ACHN (cell line): Measurements from ENCODE around the gene ALAS1.

Experiments used
- DNase-seq: peaks from one replicate; pipeline ENCODE4 v3.0.0-alpha.2; 2015
- in situ Hi-C: cut with HindIII; loops from 2 replicates; pipeline ENCODE4 v1.10.0; 2017; ENCODE audit warnings: low sequenced_read_pairs, low pct_ligation_motif_present, low pct_unique_long_range_greater_than_20kb

ALAS1 gene

DNA sequence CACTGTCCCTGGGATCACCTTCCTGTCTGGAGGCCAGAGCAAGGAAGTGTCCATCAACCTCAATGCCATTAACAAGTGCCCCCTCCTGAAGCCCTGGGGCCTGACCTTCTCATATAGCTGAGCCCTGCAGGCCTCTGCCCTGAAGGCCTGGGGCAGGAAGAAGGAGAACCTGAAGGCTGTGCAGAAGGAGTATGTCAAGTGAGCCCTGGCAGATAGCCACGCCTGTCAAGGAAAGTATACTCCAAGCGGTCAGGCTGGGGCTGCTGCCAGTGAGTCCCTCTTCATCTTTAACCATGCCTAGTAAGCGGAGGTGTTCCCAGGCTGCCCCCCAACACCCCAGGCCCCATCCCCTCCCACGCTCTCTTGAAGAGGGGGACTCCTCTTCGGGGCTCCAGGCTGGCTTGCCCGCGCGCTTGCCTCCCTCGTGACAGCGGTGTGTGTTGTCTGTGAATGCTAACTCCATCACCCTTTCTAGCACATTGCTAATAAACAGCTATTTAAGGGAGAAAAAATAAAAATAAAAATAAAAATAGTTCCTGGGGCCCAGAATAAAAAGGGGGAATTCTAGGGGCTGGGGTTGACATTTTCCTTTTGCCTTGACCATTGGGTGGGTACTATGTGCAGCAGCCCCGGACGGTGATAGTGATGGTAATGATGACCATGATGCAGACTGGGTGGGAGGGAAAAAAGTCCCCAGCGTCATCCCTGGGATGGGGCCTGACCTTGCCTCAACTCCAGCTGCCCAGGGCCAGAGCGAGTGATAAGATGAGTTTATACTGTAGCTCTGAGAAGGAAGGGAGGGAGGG is 3.3 kb upstream of the ALAS1 start:
- DNase-seq = no peak
- in situ Hi-C loops = no loop called here

DNA sequence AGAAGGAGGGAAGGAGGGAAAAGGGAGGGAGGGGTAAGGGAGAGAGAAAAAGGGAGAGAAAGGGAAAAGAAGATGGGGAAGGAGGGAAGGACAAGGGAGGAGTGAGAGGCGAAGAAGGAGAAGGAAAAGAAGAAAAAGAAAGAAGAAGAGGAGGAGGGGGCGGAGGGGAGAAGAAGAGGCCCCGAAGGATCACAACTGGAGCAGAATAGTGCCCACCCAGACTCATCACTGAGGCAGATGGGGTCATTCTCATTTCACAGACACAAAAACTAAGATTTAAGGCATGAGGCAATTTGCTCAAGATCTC is 2.7 kb upstream of the ALAS1 start:
- in situ Hi-C loops = no loop called here
- DNase-seq = no peak

DNA sequence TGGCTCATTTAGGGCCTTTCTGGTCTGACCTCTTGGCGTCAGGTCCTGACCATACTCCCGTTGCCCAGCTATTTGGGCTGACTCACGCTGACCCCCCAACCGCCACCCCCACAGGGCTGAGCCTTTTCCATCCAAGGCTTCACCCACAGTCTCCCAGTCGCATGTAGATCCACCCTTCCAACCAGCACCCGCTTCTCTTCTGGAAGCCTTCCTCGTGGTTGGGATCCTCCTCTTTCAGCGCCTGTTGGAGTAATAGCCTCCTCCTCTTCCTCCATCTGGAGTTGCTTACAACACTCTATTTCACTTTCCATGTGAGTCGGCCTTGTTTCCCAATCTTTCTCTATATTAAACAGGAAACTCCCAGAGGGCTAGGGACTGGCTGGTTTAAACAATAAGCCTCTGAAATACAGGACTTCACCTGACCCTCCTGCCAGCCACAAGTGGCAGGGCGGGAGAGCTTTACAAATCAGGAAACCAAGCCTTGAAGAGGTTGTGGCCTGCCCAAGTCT is 2.1 kb upstream of the ALAS1 start:
- DNase-seq = no peak
- in situ Hi-C loops = no loop called here

DNA sequence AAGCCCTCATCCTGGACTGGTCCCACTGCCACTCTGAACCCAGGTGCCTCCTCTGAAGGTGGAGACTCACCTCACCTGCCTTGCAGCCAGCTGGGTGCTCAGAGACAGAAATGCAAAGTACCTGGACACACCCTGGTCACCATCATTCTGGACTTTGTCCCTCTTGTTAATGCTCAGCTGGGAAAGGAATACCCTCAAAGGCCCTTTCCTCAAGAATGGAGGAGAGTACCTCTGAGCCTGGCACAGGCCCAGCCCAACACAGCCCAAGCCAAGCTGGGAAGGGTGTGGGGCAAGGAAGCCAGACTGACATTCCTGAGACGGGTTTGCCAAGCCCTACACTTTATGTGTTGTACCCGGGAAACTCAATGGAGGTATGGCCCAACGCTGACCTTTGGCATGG is 983 bp upstream of the ALAS1 start:
- no peak for DNase-seq
- in situ Hi-C loops = no loop called here

DNA sequence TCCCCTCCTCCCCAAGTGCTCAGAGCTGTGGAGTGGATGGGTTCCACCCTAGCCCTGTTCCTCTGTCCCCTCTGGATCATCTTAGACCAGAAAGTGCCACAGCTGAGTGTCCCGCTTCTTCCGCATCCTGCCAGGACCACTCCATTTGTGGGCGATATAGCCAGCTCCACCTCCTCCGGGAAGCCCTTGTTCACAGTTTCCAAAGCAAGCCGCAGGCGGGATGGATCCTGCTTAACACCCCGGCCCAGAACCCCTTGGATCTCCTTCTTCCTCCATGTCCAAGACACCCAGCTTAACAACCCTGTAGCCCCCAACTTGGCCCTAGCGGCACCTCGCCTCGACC is 490 bp upstream of the ALAS1 start:
- DNase-seq = no peak
- in situ Hi-C loops = no loop called here

DNA sequence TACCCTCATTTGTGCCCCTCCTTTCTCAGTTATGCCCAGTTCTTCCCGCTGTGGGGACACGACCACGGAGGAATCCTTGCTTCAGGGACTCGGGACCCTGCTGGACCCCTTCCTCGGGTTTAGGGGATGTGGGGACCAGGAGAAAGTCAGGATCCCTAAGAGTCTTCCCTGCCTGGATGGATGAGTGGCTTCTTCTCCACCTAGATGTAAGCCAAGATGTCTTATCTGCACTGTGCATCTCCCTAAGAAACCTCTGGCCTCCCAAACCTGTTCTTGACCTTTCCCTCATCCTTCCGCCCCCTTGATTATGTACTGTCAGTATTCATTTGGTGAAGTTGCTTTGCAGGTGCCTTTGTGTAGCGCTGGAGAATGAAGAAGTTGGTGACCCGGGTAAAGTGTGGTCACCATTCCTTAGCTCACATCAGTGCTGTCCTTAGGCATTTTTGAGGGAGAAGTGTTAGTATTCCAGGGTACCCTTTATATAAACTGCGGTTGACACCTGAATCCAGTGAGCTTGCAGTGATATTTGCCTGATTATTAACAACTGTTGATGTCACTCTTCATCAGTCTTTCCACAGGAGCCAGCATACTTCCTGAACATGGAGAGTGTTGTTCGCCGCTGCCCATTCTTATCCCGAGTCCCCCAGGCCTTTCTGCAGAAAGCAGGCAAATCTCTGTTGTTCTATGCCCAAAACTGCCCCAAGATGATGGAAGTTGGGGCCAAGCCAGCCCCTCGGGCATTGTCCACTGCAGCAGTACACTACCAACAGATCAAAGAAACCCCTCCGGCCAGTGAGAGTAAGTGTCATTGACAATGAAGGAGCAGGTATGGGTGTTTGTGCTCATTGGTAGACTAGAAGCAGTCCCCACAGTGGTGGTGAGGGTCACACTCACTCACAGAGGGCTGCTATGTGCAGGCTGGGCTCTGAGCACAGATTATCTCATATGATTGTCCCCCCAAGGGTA is 966 bp downstream of the ALAS1 start:
- in situ Hi-C loops = no loop called here
- no peak for DNase-seq

DNA sequence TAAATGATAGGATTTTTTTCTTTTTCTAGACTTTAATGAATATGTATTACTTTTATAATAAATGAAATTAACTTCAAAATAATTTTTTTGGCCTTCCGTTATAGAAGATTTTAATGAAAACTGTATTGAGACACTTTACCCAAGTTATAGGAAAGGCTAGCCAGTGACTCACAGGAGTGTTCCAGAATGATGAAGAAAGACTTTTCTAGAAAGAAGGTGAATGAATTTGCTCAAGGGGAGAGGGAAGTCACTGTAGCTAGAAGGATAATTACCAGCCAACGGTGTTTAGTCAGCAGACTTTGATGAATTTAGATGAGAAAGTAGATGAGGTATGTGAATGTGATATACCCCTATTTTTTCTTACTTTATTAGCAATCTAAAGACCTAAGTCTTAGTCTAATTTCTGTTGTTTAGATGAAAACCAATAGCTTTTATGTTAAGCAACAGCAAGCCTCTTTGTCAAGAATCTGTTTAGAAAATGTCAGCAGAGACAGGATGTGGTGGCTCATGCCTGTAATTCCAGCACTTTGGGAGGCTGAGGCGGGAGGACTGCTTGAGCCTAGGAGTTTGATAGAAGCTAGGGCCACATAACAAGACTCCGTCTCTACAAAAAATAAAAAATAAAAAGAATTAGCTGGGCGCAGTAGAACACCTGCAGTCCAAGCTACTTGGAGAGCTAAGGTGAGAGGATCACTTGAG is 3.2 kb downstream of the ALAS1 start:
- no peak for DNase-seq
- in situ Hi-C loops = no loop called here

DNA sequence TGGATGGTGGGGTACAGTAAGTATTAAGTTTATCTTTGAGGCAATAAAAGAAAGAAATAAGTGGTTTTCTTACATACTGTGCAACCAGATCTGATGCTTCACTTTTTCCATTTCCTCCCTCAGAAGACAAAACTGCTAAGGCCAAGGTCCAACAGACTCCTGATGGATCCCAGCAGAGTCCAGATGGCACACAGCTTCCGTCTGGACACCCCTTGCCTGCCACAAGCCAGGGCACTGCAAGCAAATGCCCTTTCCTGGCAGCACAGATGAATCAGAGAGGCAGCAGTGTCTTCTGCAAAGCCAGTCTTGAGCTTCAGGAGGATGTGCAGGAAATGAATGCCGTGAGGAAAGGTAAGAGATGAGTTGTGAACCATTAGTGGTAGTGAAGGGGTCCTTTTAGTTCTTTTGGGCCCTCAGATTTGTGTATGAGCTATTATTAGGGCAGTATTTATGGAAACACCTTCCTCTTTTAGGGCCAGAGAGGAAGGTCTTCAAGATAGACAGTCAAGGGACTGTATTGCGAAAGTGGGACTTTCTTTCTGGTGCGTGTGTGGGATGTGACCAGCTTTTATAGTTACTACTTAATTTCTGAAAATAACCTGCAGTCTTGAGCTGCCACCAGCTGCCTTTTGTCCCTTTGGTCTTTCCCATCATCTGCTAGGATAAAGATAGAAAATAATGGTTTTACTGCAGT is 4.6 kb downstream of the ALAS1 start:
- in situ Hi-C loops = no loop called here
- DNase-seq = no peak

DNA sequence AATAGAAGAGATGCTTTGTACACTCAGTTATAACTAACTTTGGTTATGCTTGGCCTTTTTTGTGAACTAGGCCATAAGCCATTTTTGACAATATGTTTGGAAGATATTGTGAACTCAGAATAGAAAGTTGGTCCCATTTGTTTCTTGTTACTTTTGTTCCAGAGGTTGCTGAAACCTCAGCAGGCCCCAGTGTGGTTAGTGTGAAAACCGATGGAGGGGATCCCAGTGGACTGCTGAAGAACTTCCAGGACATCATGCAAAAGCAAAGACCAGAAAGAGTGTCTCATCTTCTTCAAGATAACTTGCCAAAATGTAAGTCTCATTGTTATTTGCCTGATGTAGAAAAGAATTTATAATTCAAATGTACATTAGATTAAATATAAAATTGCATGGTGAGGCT is 5.7 kb downstream of the ALAS1 start:
- no peak for DNase-seq
- in situ Hi-C loops = no loop called here

DNA sequence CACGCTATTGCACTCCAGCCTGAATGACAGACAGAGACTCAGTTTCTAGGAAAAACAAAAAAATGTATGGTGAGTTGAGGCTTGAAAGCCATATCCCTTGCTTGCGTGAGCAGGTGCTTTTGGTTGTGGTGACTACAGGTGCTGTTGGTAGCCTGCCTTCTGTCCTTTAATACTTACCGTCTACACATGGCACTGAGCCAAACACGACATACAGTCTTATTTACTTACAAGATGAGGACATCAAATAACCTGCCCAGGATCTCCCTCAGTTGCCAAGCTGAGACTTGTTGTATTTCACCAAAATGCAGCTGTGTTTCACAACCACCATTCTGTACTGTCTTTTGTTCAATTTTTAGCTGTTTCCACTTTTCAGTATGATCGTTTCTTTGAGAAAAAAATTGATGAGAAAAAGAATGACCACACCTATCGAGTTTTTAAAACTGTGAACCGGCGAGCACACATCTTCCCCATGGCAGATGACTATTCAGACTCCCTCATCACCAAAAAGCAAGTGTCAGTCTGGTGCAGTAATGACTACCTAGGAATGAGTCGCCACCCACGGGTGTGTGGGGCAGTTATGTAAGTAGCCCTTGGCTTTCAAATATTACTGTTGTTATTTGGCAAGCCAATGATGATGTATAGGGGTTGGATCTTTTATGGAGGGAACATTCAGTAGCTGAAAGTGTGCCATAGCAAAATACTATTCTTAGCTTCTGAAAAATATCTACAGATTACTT is 6.5 kb downstream of the ALAS1 start:
- DNase-seq = no peak
- in situ Hi-C loops = no loop called here

DNA sequence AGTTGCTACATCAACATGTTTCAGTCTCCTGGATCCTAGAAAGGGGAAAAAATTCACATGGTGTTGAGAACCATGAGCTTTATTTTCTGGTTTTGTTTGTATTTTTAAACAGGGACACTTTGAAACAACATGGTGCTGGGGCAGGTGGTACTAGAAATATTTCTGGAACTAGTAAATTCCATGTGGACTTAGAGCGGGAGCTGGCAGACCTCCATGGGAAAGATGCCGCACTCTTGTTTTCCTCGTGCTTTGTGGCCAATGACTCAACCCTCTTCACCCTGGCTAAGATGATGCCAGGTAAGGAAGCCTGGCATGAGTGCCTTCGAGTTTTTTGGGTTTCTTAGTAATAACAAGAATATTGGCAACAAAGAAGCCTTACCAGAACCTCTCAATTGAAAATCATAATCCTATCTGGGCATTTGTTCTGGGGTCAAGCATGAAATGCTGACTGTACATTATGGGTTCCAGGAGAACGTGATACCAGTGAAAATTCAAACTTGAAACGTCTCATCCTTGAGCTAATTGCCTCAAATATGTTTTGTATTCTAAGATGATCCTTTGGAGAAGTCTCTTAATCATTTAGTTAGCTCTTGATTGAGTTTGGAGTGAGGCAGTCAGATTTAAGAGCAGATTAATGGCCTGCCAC is 7.9 kb downstream of the ALAS1 start:
- in situ Hi-C loops = no loop called here
- peak; percentile 34 for DNase-seq

DNA sequence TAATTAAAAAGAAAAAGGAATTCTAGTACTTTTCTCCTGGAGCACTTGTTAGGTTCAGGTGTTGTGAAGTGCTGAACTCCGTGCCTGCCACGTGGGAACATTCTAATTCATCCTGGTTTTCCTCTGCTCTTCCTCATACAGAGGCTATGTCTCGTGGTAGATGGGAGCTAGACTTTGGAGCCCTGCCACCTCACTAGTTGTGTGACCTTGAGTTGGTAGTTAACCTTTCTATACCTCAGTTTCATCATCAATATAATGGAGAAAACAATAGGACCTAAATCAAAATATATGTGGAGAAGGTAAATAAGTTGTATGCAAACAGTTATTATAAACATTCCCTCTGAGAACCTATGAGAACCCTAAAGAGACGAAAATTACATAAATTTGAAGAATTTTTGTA is 10.6 kb downstream of the ALAS1 start:
- in situ Hi-C loops = no loop called here
- no peak for DNase-seq

DNA sequence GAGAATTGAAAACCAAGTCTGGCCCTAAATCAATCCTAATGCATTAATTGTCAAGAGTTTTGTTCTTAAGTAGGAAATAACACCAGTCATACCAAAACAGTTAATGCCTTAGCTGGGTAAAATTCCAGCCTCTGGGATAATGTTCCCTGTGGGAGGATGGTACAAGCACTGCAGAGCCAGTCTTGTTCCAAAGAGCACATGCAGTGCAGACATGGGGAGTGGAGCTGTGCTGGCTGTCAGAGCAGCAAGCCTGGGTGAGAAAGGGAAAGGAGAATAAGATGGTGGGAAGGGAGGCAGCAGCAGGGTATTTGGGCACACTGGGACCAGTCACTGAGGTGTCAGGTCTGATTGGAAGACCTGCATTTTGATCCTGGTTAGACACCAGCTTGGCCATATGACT is 12.1 kb downstream of the ALAS1 start:
- DNase-seq = no peak
- in situ Hi-C loops = no loop called here

DNA sequence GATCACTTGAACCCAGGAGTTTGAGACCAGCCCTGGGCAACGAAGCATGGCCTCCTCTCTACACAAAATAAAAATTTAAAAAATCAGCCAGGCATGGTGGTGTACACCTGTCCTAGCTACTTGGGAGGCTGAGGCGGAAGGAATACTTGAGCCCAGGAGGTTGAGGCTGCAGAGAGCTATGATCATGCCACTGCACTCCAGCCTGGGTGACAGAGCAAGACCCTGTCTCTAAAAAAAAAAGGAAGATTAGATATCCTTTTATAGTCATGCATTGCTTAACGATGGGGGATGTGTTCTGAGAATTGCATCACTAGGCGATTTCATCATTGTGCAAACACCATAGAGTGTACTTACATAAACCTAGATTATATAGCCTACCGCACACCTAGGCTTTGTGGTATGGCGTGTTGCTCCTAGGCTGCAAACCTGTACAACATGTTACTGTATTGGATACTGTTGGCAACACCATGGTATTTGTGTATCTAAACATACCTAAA is 12.6 kb downstream of the ALAS1 start:
- DNase-seq = no peak
- in situ Hi-C loops = no loop called here

DNA sequence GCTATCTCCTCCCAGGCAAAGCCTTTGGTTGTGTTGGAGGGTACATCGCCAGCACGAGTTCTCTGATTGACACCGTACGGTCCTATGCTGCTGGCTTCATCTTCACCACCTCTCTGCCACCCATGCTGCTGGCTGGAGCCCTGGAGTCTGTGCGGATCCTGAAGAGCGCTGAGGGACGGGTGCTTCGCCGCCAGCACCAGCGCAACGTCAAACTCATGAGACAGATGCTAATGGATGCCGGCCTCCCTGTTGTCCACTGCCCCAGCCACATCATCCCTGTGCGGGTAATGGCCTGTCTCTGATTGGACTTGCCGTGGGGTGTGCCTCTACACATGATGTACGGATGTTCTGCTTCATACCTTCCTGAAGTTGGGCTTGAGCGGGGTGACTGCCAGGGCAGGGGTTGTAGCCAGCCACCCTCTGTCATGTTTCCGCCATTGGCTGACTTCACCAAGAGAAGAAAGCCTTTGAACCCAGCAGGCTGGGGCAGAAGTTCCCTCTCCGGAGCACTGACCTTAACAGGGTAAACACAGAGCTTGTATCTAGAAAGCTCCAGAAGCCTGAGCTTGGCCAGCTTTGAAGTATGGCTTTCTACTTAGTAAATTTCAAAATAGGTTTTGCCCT is 13.4 kb downstream of the ALAS1 start:
- in situ Hi-C loops = no loop called here
- no peak for DNase-seq

DNA sequence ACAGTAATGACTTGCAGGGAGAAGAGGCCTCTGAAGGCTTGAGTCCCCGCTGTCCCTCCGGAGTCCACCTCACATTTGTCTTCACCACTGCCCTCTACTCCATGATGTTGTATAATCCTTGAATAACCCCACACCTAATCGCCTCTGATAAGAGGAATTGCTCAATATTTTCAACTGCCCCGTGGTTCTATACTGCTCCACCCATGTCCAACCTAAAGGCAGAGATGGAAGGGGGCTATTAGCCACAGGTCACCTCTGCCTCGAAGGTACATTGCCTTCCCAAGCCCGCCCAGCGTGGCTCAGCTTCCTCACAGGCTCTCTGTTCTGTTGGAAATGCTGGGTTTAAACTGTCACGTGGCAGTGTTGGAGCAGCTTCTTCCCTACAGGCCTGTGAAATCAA is 15.0 kb downstream of the ALAS1 start:
- no peak for DNase-seq
- in situ Hi-C loops = no loop called here

DNA sequence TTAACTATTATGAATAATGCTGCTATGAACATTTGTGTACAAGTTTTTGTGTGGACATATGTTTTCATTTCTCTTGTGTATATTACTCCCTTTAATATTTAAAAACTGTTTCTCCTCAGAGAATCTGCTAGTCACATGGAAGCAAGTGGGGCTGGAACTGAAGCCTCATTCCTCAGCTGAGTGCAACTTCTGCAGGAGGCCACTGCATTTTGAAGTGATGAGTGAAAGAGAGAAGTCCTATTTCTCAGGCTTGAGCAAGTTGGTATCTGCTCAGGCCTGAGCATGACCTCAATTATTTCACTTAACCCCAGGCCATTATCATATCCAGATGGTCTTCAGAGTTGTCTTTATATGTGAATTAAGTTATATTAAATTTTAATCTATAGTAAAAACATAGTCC is 15.9 kb downstream of the ALAS1 start:
- in situ Hi-C loops = no loop called here
- no peak for DNase-seq
